Hepatocyte (in vitro differentiated cells): ENCODE results near the gene PRKCZ. TPM values are rescaled to one million over a fixed set of nuclear protein-coding genes. Genes with fewer than 3 reads are reported as not detected.

Experiments used
- DNase-seq: peaks from one replicate; pipeline ENCODE4 v3.0.0-alpha.2; 2016; ENCODE audit warnings: low spot score
- H2AFZ ChIP-seq: fragments of 200-600 bp; sonication (generic); 2 replicates; pipeline ENCODE4 v1.6.0; 2016; ENCODE audit warnings: antibody characterized with exemption, mild to moderate bottlenecking
- H3K27ac ChIP-seq: fragments of 200-600 bp; sonication (generic); 2 replicates; pipeline ENCODE4 v1.5.1; 2016; ENCODE audit warnings: mild to moderate bottlenecking
- H3K27me3 ChIP-seq: fragments of 200-600 bp; sonication (generic); 2 replicates; pipeline ENCODE4 v1.6.1; 2016
- H3K36me3 ChIP-seq: fragments of 200-600 bp; sonication (generic); replicated peaks from 2 replicates; pipeline ENCODE4 v1.5.1; 2016; ENCODE audit warnings: low read depth; ENCODE audit not compliant: insufficient read depth
- H3K4me1 ChIP-seq: fragments of 200-600 bp; sonication (generic); 2 replicates; pipeline ENCODE4 v1.5.1; 2016; ENCODE audit warnings: mild to moderate bottlenecking, moderate library complexity; ENCODE audit not compliant: insufficient read depth
- H3K4me2 ChIP-seq: fragments of 200-600 bp; sonication (generic); 2 replicates; pipeline ENCODE4 v1.6.0; 2016
- H3K4me3 ChIP-seq: fragments of 200-600 bp; sonication (generic); 2 replicates; pipeline ENCODE4 v1.5.1; 2016; ENCODE audit warnings: mild to moderate bottlenecking
- H3K79me2 ChIP-seq: fragments of 200-600 bp; sonication (generic); 2 replicates; pipeline ENCODE4 v1.6.0; 2017; ENCODE audit warnings: mild to moderate bottlenecking
- H3K9me2 ChIP-seq: fragments of 200-600 bp; sonication (generic); replicated peaks from 2 replicates; pipeline ENCODE4 v1.6.0; 2017; ENCODE audit warnings: mild to moderate bottlenecking; ENCODE audit not compliant: insufficient read depth
- H3K9me3 ChIP-seq: fragments of 200-600 bp; sonication (generic); 2 replicates; pipeline ENCODE4 v1.5.1; 2016; ENCODE audit warnings: low read depth, mild to moderate bottlenecking
- H4K20me1 ChIP-seq: fragments of 200-600 bp; sonication (generic); 2 replicates; pipeline ENCODE4 v1.6.0; 2016; ENCODE audit warnings: mild to moderate bottlenecking; ENCODE audit not compliant: insufficient read depth, poor library complexity, severe bottlenecking
- EZH2 ChIP-seq: fragments of 200-600 bp; sonication (generic); IDR thresholded peaks from 2 replicates; pipeline ENCODE4 v1.6.1; 2016; ENCODE audit warnings: antibody characterized with exemption, mild to moderate bottlenecking, borderline replicate concordance
- EZH2phosphoT487 ChIP-seq: fragments of 200-600 bp; sonication (generic); IDR thresholded peaks from one replicate; pipeline ENCODE4 v1.6.1; 2018; ENCODE audit warnings: antibody characterized with exemption, mild to moderate bottlenecking, low read depth, moderate library complexity; ENCODE audit not compliant: unreplicated experiment, severe bottlenecking
- WGBS: methylation state at CpG from one replicate; pipeline ENCODE4 v1.1.6; 2016; ENCODE audit warnings: low lambda C conversion rate; ENCODE audit errors: missing lambda C conversion rate; 5-methylcytosine and 5-hydroxymethylcytosine counted together
- polyA plus RNA-seq: library from polyadenylated mRNA; unstranded; fragments of >200 nt; fragmentation: Nextera tagmentation; extraction: Ambion mirVana; gene quantifications from 2 replicates; pipeline ENCODE4 v1.2.1, GENCODE V29; 2016
- total RNA-seq: library from RNA; depleted of rRNA; stranded (reverse); fragments of >200 nt; gene quantifications from 2 replicates; pipeline ENCODE4 v1.2.3, GENCODE V29; 2014
- TF ChIP-seq, protein P1 (sequence below): fragments of 200-600 bp; sonication (generic); IDR thresholded peaks from 2 replicates; pipeline ENCODE4 v1.5.1; 2016; ENCODE audit warnings: antibody characterized with exemption, mild to moderate bottlenecking; ENCODE audit not compliant: poor library complexity

Gene PRKCZ
- total and polyA plus RNA-seq, 2 experiments from 2014 or later: 41.0 to 52.3 TPM

DNA sequence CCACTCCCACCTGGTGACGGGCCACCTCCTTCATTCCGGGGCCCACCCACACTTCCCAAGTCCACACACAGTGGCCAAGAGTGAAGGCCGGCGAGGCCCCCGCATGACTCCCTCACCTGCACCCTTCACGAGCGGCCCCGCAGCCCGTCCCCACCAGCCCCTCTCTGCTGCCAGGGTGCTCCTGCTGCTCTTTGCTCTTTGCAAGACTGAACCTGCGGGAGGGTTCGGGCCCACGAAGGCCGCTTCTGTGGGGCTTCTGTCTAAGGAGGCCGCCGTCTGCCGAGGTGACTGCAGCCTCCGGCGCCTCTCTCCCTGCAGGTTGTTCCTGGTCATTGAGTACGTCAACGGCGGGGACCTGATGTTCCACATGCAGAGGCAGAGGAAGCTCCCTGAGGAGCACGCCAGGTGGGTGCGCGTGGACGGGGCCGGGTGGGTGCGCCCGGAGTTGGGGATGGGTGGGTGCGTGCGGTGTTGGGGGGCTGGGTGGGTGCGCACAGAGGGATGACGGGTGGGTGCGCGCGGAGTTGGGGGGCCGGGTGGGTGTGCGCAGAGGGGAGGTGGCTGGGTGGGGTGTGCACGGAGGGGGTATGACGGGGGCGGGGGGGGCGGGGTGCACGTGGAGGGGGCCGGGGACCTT lies 119.1 kb downstream of the PRKCZ start:
- no peak for TF ChIP-seq EZH2phosphoT487
- TF ChIP-seq, protein P1, sequence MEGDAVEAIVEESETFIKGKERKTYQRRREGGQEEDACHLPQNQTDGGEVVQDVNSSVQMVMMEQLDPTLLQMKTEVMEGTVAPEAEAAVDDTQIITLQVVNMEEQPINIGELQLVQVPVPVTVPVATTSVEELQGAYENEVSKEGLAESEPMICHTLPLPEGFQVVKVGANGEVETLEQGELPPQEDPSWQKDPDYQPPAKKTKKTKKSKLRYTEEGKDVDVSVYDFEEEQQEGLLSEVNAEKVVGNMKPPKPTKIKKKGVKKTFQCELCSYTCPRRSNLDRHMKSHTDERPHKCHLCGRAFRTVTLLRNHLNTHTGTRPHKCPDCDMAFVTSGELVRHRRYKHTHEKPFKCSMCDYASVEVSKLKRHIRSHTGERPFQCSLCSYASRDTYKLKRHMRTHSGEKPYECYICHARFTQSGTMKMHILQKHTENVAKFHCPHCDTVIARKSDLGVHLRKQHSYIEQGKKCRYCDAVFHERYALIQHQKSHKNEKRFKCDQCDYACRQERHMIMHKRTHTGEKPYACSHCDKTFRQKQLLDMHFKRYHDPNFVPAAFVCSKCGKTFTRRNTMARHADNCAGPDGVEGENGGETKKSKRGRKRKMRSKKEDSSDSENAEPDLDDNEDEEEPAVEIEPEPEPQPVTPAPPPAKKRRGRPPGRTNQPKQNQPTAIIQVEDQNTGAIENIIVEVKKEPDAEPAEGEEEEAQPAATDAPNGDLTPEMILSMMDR: no peak
- TF ChIP-seq EZH2: no peak
- no peaks in the 10 kb centered on the region for H3K4me1 ChIP-seq
- H3K36me3 ChIP-seq: no peaks in the 10 kb centered on the region
- H3K79me2 ChIP-seq: no peaks in the 10 kb centered on the region
- H3K27ac ChIP-seq: no peak overlapping the region
- no peaks in the 10 kb centered on the region for H3K27me3 ChIP-seq
- no peaks in the 10 kb centered on the region for H4K20me1 ChIP-seq
- no peak overlapping the region for H3K4me2 ChIP-seq
- no peak for DNase-seq
- H3K9me3 ChIP-seq: no peaks in the 10 kb centered on the region
- no peak overlapping the region for H2AFZ ChIP-seq
- 100% methylated on average over 21 of the region's 43 CpGs for WGBS
- H3K4me3 ChIP-seq: no peak overlapping the region
- H3K9me2 ChIP-seq: no peaks in the 10 kb centered on the region

GRCh38 chr1:2170211-2170610 lies 120.0 kb downstream of the PRKCZ start:
- Histone ChIP-seq H3K9me2 (no peaks in the 10 kb centered on the region), H3K4me2 (no peak overlapping the region), H3K27me3 (no peaks in the 10 kb centered on the region), H3K36me3 (no peaks in the 10 kb centered on the region), H2AFZ (no peak overlapping the region), H3K27ac (no peak overlapping the region), H3K4me3 (no peak overlapping the region), H3K9me3 (no peaks in the 10 kb centered on the region), H3K79me2 (no peaks in the 10 kb centered on the region), H3K4me1 (no peaks in the 10 kb centered on the region), H4K20me1 (no peaks in the 10 kb centered on the region)
- TF ChIP-seq EZH2: no peak
- TF ChIP-seq, protein P1: no peak
- no peak for TF ChIP-seq EZH2phosphoT487
- whole genome bisulfite sequencing: 77% methylated on average over 11 of the region's 11 CpGs
- DNase-seq: no peak

- Histone ChIP-seq H2AFZ (no peak overlapping the region), H3K4me2 (no peak overlapping the region), H3K4me1 (no peaks in the 10 kb centered on the region), H3K27me3 (no peaks in the 10 kb centered on the region), H3K9me2 (no peaks in the 10 kb centered on the region), H3K9me3 (no peaks in the 10 kb centered on the region), H3K79me2 (no peaks in the 10 kb centered on the region), H3K4me3 (no peak overlapping the region), H4K20me1 (no peaks in the 10 kb centered on the region), H3K27ac (no peak overlapping the region), H3K36me3 (no peaks in the 10 kb centered on the region)
- no peak for DNase-seq
- WGBS: 96% methylated on average over 26 of the region's 26 CpGs
- TF ChIP-seq, protein P1: no peak
- TF ChIP-seq EZH2 (no peak), EZH2phosphoT487 (no peak)
Observed at GRCh38 chr1:2172012-2172411, 121.8 kb downstream of the PRKCZ start.
